NCI-H1436 treated with DMSO at 0.1 percent for 48 hours (cell line): Measurements from ENCODE around the gene PID1.
"Not testable (repeated sequence)": the region's sequence is repeated elsewhere in the genome, so short reads cannot be mapped to it uniquely, and the experiment has no call there.

Experiments
- DNase-seq: peaks from one replicate; lab custom pipeline; 2025; lab: John Stamatoyannopoulos, UW

The PID1 gene

DNA sequence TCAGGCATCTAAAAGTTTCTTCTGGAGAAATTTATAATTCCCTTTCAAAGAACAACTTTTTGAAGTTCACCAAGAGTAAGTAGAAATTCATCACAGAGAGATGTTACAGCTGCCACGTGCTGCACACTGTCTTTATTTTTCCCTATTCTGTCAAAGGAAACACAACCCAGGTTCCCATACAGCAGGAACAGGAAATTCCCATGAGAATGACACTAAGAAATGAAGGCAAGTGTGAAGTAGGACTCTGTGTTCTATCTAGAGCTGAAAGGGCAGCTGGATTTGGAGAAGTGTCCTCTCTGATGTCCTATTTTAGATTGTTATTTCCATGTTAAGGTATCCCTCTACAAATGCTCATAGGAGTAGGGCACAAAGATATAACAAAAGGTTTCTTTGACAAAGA is 58.8 kb downstream of the PID1 start:
- no peak for DNase-seq

- DNase-seq: no peak
Measured at GRCh38 chr2:229210641-229211040, 60.4 kb downstream of the PID1 start.

GRCh38 chr2:229206548-229206947 is 64.5 kb downstream of the PID1 start:
- DNase-seq: no peak

DNA sequence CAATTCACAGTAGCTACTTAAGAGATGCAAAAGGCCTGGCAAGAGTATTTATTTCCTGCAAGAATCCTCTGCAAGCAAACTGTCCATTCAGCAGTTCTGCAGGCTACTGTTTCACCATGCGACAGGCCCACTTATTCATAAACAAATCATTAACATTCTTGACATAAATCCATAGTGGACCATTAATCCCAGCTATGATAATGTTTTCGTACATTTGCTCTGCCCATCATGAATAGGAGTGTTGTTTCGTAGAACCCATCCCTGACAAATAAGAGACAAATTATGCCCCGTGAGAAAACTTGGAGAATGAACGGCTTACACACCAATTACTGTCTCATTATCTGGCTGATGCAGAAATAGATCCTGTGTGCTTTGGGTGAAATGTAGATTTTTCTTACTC is 65.4 kb downstream of the PID1 start:
- DNase-seq: no peak

- DNase-seq: no peak
Measured at GRCh38 chr2:229202646-229203045, 68.4 kb downstream of the PID1 start.

- DNase-seq: no peak
Measured at GRCh38 chr2:229201521-229201920, 69.6 kb downstream of the PID1 start.

GRCh38 chr2:229199267-229199666 is 71.8 kb downstream of the PID1 start:
- DNase-seq: no peak

GRCh38 chr2:229196448-229196847 is 74.6 kb downstream of the PID1 start:
- DNase-seq: no peak

GRCh38 chr2:229195346-229195947 is 75.6 kb downstream of the PID1 start:
- no peak for DNase-seq

DNA sequence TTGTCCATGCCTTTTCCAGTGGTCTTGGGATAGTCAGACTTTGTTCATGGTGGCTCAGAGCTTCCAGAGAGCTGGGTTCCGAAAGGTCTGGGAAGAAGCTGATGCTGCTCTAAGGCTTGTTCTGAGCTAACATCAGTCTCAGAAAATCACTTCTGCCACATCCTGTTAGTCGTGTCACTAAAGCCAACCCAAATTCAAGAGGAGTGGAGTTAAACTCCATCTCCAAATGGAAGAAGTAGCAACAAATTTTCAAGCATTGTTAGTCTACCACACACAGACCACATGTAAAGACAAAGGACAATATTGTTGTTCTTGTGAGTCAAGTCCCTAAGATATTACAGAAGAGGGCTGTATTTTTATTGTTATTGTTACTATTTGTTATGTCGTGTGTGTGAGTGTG is 77.8 kb downstream of the PID1 start:
- DNase-seq: no peak

GRCh38 chr2:229191413-229191812 is 79.7 kb downstream of the PID1 start:
- no peak for DNase-seq

DNA sequence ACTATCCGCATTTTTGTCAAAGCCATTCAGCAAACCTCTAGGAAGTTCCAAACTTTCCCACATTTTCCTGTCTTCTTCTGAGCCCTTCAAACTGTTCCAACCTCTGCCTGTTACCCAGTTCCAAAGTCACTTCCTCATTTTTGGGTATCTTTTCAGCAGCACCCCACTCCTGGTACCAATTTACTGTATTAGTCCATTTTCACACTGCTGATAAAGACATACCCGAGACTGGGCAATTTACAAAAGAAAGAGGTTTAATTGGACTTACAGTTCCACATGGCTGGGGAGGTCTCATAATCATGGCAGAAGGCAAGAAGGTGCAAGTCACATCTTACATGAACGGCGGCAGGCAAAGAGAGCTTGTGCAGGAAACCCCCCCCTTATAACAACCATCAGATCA is 84.0 kb downstream of the PID1 start:
- not testable (repeated sequence) for DNase-seq

DNA sequence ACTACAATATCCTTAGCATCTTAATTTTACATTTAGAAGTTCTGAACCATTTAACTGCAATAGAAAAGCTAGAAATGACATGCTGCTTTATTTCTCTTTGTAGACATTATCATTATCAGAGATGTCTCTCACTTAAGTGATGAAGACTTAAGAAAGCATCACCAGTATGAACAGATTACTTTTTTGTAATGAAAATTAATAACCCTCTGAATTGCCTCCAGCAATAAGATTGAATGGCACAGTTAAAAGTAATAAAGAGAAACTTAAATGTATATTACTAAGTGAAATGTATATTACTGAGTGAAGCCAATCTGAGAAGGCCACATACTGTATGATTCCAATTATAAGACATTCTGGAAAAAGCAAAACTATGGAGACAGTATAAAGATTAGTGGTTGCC is 89.4 kb downstream of the PID1 start:
- no peak for DNase-seq

- no peak for DNase-seq
Measured at GRCh38 chr2:229180658-229181057, 90.4 kb downstream of the PID1 start.

DNA sequence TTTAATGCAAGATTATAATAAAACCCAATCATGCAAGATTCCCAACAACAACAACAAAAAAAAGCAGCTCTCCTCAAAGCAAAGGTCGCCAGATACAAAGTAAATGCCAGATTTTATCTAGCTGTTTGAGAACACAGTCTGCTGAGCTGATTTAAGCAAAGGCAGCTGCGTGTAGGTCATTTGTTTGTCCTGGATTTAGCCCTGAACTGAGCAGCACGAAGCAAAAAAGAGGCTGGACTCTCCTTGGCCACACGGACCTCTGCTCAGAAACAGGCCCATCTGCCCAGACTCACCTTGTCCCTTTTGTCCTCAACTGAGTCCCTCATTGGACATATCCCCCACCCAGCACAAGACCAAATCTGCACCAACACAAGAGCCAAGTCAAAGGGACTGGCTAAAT is 91.5 kb downstream of the PID1 start:
- no peak for DNase-seq

DNA sequence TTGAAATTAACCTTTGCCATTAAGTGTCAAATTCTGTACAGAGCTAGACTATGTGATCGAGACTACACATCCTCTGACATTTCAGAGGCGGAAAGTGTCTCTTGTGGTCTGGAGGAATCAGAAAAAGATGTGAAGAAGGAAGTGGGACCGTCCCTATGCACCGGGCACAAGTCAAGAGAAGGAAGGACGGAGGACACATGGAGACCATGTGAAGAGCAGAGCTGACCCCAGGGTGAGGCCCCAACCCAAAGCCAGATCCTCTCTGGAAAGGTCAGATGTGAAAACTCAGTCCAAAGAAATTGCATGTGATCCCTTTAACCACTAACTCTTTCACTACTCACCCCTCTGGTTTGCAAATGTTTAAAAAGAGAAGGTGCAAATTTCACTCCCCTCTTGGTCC is 92.4 kb downstream of the PID1 start:
- no peak for DNase-seq

DNA sequence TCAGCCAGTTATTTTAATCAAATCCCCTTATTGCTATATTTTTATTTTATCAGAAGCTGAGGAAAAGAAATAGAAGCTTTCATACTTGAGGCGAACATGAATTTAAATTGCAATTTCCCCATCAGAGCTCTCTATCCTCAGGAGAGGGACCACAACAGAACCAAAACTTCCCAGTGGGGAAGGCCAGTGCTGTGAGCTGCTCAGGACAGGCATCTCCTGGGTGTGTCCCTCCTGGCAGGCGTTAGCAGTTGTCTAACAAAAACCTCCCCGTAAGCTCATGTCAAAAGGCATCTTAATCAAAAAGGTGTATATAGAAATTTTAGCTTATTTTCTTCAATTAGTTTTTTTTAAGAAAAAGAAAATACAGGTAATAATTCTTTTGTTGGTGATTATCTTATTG is 93.0 kb downstream of the PID1 start:
- no peak for DNase-seq

GRCh38 chr2:229176136-229176535 is 95.0 kb downstream of the PID1 start:
- no peak for DNase-seq

DNA sequence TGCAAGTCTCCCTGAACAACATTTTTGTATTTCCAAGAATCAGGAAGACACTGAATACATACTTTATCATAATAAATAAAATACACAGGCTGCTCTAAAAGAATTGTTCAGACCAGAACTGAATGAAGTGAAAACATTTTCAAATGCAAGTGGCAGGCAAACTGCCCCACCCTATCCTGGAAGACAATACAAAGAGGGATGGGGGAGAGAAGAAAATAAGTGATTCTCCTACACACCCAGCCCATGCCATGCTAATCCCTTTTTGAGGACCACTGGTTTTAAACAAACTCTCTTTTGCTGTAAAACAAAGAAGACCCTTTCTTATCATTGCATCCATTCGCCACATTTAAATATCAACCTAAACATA is 95.6 kb downstream of the PID1 start:
- no peak for DNase-seq

DNA sequence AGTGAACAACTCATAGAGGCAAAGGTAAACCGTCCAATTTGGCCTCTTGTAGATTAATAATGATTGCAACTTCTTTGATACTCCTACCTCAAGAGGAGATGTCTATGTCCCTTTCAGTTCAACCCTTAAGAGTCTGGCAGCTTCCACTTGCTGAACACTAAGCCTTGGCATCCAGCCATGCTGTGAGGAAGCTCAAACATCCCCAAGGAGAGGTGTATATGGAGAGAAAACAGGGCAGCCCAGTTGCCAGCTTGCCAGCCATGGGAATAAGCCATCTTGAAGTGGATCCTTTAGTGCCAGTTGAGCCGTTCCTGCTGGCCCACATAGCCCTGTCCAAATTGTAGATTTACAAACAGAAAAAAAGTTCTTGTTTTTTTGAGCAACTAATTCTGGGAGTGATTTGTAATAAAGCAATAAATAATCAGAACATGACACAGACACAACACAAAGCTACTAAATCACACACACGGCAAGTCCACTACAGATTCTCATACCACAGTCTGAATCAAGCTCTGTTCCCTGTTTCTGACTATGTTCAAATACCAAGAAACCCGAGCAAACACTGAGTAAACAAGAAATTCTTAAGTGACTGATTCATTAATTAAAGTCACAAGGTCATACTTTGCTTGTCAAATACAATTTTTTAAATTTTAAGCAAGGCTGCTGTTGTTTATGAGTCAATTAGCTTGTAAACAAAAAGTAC is 96.1 kb downstream of the PID1 start:
- no peak for DNase-seq

DNA sequence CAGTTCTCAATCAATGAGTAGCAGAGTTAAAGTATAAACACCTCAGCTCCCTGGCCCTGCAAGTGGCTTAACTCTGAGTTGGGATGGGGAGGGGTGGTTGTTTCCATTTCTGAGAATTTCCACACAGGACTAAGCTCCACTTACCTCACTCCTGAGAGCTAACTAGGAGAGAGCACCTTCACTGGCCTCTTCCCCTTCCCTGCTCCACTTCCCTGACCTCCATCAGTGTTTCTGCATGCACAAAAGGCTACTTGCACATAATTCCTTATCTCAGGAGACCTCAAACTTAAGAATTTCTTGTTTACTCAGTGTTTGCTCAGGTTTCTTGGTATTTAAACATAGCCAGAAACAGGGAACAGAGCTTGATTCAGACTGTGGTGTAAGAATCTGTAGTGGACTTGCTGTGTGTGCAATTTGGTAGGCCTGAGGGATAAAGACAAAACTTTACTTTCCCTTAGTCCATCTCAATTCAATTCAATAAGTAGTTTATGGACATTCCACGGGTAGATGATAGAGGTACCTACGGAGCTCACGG is 97.2 kb downstream of the PID1 start:
- DNase-seq: no peak

GRCh38 chr2:229170916-229171315 is 100.2 kb downstream of the PID1 start:
- DNase-seq: no peak

DNA sequence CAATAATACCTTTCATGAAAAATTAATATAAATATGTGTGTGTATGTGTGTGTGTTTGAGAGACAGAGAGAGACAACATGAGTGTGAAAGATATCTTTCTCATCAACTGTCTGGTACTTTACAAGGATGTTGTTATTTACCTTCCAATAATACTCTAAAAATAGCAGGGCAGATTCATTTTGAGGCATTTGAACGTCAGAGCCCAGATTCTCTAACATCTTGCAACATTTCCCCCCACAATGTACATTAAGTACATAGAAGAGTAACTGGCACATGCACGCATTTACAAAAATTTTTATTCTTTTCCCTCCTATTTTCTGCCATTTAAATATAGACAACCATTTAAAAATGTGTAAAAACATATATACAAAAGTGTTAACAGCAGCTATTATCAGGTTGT is 100.9 kb downstream of the PID1 start:
- DNase-seq: no peak

DNA sequence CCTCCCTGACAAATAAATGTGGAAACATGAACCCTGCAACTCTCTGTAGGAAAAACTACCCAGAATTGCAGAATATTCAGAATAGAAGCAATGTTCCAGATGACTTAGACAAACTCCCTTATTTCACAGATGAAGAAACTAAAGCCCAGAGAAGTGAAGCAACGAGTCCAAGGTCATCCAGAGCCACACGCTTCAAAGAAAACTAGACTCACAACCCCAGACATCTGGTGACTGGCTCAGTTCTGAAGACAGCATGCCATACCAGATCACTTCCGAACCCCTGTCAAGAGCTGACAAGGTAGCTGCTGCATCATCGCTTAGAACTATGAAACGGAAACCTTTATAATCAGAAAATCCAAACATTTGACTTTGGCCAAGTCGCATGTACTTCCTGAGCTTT is 101.3 kb downstream of the PID1 start:
- DNase-seq: no peak
